Mucosa of descending colon (tissue), 3 donors: ENCODE measurements around the gene NVL. TPM values are rescaled to one million over a fixed set of nuclear protein-coding genes. Genes with fewer than 3 reads are reported as not detected.
A peak's percentile ranks its signal among the peaks of the same experiment; 100 is the strongest.

Experiments
- ATAC-seq: fragments of 200-7000 bp; cut with Tn5 transposase; one replicate; pipeline ENCODE4 v1.9.1; 2020; ENCODE audit warnings: mild to moderate bottlenecking, moderate library complexity
- DNase-seq, 3 donors: peaks; one replicate each; pipeline ENCODE4 v3.0.0-alpha.2; 2020
- H3K36me3 ChIP-seq: fragments of 200-600 bp; one replicate; pipeline ENCODE4 v1.8.0; 2021; ENCODE audit warnings: low read depth, mild to moderate bottlenecking
- H3K4me1 ChIP-seq: fragments of 200-600 bp; one replicate; pipeline ENCODE4 v1.8.0; 2021; ENCODE audit warnings: low read depth, mild to moderate bottlenecking
- H3K4me3 ChIP-seq: fragments of 200-600 bp; one replicate; pipeline ENCODE4 v1.8.0; 2021; ENCODE audit warnings: mild to moderate bottlenecking
- H3K9me3 ChIP-seq: fragments of 200-600 bp; one replicate; pipeline ENCODE4 v1.8.0; 2021; ENCODE audit warnings: mild to moderate bottlenecking
- CTCF ChIP-seq: fragments of 200-600 bp; IDR thresholded peaks from one replicate; pipeline ENCODE4 v1.8.0; 2022; ENCODE audit warnings: antibody characterized with exemption, mild to moderate bottlenecking
- intact Hi-C, 2 donors: fragments of 100-400 bp; cut with DNase I in 1 of 2; cut with micrococcal nuclease in 1 of 2; formaldehyde crosslinking; loops; one replicate each; pipeline versions ENCODE4 v1.11.0 to v1.11.1; 2022; cut with DNase I, micrococcal nuclease
- total RNA-seq, 3 donors: library from RNA; stranded (reverse); fragmentation: NEBNext Ultra II Directional in 2 of 3; extraction: Animal tissue kit (Norgen Biotek cat#: 25700) in 2 of 3; gene quantifications; one replicate each; pipeline versions ENCODE4 v1.2.1 to v1.2.4, GENCODE V29; 2021 to 2023
- donor health status: DM: no; HTN: no; CAD: no; lungs with moderate emphysema.
- donor health status: DM: no; HTN: no; CAD: no.
- donor health status: DM: no; HTN: yes; CAD: no.

Gene NVL
- total RNA-seq, 3 donors from 2014 or later = 32.2 to 45.6 (median 34.7) TPM

- TF ChIP-seq CTCF = no peak
- DNase-seq = no peak
- Histone ChIP-seq H3K4me1 (no peaks in the 10 kb centered on the region), H3K9me3 (no peaks in the 10 kb centered on the region), H3K36me3 (peaks cover 4% of the 10 kb centered on the region), H3K4me3 (no peak overlapping the region)
- ATAC-seq = no peak
- intact Hi-C loops = no loop called here
These were observed 92.7 kb downstream of the NVL start for GRCh38 chr1:224237119-224237881.

GRCh38 chr1:224235813-224236493, 94.0 kb downstream of the NVL start:
- no peaks in the 10 kb centered on the region for H3K4me1 ChIP-seq
- ATAC-seq (no peak), DNase-seq (no peak)
- intact Hi-C loops = no loop called here
- no peak overlapping the region for H3K4me3 ChIP-seq
- no peaks in the 10 kb centered on the region for H3K9me3 ChIP-seq
- H3K36me3 ChIP-seq = peaks cover 9% of the 10 kb centered on the region
- TF ChIP-seq CTCF = no peak

- H3K4me3 ChIP-seq = no peak overlapping the region
- TF ChIP-seq CTCF = no peak
- H3K4me1 ChIP-seq = no peaks in the 10 kb centered on the region
- H3K36me3 ChIP-seq = peaks cover 13% of the 10 kb centered on the region
- H3K9me3 ChIP-seq = no peaks in the 10 kb centered on the region
- ATAC-seq (no peak), DNase-seq (no peak)
- intact Hi-C loops = no loop called here
These were observed 96.0 kb downstream of the NVL start for GRCh38 chr1:224234017-224234416.

- Histone ChIP-seq H3K9me3 (no peaks in the 10 kb centered on the region), H3K4me3 (no peak overlapping the region), H3K4me1 (no peaks in the 10 kb centered on the region), H3K36me3 (peaks cover 15% of the 10 kb centered on the region)
- intact Hi-C loops = no loop called here
- TF ChIP-seq CTCF = no peak
- ATAC-seq (no peak), DNase-seq (no peak)
These were observed 103.0 kb downstream of the NVL start for GRCh38 chr1:224226849-224227502.

GRCh38 chr1:224223819-224224714, 105.9 kb downstream of the NVL start:
- Histone ChIP-seq H3K4me1 (no peaks in the 10 kb centered on the region), H3K4me3 (no peak overlapping the region), H3K36me3 (peaks cover 6% of the 10 kb centered on the region), H3K9me3 (no peaks in the 10 kb centered on the region)
- no peak for TF ChIP-seq CTCF
- DNase-seq = no peak
- intact Hi-C loops = loop anchor here in 1 of 2 donors (5.0 kb wide), 1 partner anchor 33 kb away; no protein-coding TSS in a partner anchor
- peak; percentile 76 for ATAC-seq
